ELR (cell line): Measurements from ENCODE around the gene MAML2.
"Not testable (repeated sequence)": the region's sequence is repeated elsewhere in the genome, so short reads cannot be mapped to it uniquely, and the experiment has no call there.

Experiments used
- DNase-seq: peaks from one replicate; pipeline ENCODE4 v3.0.0-alpha.2; 2015; ENCODE audit warnings: low read depth

MAML2 gene

DNA sequence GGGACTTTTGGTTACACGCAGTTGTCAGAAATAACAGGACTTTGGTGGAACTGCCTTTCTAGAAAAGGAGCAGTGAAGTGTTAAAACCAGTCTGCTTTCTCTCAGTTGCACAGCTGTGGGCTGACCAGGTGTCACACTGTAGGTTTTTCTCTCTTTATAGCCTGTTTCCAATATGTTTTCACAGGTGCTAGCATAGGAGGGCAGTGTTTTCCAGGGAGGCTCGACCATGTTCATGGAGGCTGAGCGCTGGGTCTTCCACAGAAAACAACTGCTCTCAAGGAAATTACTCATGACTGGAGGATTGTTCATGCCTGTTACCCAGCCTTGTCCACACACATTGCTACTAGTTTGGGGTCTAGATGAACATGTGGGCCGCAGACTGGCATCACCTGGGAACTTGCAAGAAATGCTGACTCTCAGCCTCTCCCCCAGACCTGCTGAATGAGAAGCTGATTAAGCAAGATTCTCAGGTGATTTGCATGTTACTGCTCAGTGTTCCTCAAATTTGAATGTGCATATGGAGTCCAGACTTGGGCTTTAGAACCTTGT lies 157.7 kb downstream of the MAML2 start:
- no peak for DNase-seq

DNA sequence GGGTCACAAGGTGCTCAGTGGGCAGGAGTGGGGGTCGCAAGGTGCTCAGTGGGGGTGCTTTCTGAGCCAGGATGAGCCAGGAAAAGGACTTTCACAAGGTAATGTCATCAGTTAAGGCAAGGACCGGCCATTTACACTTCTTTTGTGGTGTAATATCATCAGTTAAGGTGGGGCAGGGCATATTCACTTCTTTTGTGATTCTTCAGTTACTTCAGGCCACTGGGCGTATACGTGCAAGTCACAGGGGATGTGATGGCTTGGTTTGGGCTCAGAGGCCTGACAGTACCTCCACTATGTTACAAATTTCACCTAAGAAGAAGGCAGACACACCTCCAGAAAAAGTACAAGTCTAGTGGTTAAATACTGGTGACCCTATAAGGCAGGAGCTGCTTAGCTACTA lies 162.1 kb downstream of the MAML2 start:
- not testable (repeated sequence) for DNase-seq

DNA sequence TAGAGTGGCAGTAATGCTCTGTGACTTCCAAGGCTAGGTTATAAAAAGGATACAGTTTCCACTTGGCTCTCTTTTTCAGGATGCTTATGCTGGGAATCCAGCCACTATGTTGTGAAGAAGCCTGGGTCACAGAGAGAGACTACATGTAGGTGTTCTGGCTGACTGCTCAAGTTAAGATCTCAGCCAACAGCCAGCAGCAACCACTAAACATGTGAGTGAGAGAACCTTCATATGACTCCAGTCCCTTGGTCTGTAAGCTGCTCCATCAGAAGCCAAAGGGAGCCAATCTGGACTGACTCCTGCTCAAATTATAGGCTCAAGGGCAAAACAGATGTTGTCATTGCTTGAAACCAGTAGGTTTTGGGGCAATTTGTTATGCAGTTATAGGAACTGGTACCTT lies 162.7 kb downstream of the MAML2 start:
- DNase-seq, result no peak

DNA sequence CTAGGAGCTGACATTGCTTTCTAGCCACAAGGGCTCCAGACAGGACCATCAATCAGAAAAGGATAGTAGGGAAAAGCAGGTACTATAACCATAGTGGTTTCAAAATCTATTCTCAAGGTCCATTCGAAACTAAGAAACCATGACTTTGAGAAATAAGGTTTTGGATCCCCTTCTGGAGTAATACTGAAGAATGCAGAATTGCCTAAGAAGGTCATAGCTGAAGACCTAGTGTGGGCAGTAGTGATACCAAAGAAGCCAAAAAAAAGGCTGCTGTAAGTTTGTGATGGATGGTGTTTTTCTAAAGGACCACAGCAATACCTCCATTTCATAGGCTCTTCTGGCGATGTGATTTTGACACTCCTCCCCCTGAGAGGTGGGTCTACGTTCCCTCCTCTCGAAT lies 163.1 kb downstream of the MAML2 start:
- DNase-seq, result no peak

DNA sequence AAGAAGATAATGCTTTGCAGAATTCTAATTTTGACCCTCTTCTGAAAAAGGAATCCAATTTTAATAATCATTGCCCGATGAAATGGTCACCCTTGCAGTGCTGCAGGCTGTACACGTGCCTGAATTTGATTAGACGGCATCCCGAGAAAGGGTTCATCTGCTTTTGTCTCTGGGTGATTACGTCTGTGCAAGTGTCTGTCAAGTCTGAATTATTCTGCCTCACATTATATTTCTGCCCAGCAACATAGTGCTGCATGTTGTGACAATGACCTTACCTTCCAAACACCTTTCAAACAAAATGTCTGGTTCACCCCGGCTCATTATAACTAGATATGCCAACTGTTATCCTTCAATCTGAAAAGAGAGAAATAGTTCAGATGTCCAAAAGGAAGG lies 164.1 kb downstream of the MAML2 start:
- DNase-seq, result no peak

DNA sequence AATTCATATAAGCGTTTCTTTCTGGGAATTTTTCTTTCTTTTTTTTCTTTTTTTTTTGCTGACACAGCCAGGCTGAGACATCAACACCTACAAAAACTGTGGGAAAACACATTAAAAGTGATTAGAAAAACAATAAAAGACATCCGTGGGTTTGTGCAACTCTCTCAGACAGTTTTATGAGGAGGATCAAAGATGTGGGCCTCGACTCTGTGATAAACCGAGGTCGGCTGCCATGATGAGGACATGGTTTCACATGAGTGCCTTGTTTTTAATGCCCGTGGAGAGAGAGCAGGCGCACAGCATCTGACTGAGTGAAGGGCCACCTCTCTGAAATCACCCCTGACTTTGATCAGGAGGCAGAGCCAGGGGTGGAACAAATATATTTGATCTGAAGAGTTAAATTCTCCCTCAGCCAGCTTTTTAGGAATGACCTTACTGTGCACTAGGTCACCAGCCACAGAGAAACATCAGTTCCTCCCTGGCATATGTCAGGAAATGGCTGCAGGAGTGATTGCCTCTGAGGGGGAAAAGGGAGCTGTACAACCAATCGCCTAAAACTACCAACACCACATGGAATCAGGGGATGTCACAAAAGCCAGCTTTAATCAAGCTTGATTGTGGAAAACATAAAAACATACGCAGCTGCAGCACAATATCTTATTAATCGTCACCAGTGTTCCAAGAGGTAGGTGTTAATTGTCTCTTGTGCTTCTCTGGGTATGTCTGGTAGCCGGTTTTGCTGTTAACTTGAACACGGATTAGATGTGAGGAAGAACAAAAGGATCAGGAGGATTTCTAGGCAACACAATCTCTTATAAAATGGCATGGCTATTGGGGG lies 164.7 kb downstream of the MAML2 start:
- no peak for DNase-seq

DNA sequence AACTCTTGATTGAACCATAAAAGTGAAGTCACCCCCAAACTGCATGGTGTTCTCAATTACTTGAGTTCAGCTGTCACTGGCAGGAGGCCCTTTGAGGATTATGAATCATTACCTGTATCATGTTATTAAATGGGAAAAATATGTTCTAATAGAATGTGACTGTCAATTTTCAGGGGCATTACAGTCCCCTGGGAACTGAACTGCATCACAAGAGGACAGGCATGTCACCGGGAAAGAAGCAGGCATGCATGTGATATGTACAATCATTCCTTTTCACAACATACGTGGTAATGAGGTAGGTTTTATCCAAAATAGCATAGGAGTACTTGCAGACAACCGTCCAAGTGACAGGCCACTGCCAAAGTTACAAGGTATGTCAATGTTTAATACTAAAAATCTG lies 165.8 kb downstream of the MAML2 start:
- no peak for DNase-seq

DNA sequence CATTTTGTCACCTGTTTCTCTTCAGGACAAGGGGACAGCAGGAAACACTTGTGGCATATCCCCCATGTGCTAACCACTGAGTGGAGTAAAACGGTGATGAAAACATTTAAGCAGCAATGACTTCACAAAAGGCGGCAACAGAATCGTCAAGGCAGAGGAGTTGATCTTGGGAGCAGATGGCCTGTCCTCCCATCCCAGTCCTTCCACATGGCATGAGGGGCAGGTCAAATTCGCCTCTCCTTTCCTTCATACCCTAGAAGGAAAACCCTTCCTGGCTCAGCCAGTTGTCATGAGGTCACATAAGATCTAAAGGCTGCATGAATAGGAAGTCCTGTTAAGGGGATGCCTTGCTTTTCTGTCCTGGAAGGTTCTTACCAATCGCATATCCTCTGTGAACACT lies 169.1 kb downstream of the MAML2 start:
- DNase-seq, result no peak

DNA sequence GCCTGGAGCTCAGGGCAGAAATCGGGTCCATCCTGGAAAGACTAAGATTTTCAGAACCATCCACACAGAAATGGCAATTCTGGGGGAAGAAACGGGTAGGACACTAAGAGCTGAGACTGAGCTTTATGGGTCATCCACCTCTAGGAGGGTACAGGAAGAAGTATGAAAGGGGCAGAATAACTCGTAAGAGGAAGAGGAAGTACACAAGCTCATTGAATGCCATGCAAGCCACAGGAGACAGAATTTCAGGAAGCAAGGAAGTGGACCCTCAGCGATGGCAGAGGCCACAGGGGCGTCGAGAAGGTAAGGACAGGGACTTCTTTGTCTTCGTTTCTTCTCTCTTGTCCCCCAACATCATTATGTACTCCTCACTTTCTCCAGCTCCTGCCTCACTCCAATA lies 169.6 kb downstream of the MAML2 start:
- DNase-seq, result no peak

DNA sequence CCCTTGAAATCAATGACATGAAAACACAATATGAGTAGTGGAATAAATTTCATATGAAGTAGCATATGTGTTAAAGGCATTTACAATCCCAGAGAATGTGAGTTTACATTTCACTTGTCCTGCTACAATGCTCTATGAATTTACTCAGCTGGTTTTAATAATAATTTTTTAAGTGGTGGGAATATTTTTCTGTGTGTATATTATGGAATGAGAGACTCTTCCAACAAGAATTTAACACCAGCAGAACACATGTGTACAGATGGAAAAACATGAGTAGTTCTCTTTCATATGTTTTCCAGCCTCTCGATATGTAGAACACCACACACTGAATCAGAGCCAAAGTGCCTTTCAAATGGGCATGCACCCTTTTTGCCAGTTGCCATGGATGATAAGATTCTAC lies 170.4 kb downstream of the MAML2 start:
- DNase-seq, result no peak

DNA sequence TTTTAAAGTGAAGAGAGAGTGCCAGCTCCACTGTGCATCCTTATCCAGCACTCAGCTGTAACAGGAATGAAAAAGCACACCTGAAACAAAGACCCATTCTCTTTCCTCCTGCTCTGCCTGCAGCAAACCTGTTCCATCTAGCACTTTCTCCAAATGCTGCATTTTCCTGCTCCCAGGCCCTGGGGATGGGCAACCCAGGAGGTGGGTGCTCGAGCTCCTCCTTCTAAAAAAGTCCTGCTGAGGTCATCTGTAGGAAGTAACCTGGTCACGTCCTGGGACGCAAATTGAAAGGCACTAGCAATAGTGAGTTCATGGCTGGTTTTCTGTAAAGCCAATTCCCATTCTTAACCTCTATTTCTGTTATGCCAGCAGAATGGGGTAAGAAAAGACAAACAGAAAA lies 173.7 kb downstream of the MAML2 start:
- DNase-seq, result peak; percentile 28

DNA sequence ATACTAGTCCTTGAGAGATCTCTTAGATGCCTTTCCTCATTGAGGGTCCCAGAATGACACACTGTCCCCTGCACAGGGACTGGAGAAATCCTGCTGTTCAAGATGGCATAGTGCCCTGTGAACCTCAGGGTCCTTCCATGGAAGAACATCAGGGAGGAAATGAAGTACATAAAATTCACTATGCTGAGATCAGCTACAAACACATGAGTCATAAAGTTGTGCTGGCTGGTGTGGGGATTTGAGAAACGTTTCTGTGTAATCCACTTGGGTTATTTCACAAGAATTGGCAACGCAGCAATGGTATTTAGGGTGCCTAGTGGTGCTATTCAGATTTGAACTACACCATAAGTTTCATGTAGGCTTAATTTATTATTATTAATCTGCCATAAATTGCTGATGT lies 174.4 kb downstream of the MAML2 start:
- DNase-seq, result peak; percentile 86

DNA sequence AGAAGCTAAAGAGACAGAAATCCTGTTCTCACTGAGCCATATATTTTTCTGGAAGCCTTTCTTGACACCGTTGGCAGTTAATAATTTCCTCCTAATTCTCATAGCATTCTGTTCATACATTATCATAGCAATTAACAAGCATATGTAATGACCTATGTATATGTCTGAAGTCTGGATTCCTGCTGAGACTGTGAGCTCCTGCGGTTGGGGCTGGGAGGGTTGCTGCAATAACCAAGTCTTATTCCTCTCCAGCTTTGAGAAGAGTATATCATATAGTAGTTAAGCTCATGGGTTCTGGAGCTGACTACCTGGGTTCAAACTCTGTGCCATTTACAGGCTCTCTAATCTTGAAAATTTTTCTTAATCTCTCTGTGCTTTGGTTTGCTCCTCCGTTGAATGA lies 175.2 kb downstream of the MAML2 start:
- DNase-seq, result no peak

DNA sequence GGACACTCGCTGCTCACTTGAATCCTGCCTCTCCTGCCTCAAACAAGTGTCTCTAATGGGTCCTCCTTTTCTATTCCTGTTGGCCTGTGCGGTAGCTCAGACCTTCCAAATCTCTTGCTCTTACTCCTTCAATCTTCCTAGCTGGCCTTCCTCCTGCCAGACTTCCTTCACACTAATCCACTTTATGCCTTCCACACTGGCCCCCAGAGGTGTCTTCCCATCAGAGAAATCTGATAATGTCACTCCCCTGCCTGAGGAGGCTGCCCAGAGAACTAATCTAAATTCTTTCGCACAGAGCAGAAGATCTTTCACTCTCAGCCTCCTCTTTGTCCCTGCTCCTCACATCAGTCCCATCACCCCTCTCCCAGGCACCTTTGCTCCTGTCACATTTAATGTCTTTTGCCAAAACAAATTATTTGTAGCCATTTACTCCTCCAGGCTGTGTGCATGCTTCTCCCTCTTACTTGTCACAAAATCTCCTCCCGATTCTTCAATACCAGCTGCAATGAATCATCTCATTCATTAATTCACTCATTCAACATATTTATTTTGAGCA lies 175.7 kb downstream of the MAML2 start:
- no peak for DNase-seq

DNA sequence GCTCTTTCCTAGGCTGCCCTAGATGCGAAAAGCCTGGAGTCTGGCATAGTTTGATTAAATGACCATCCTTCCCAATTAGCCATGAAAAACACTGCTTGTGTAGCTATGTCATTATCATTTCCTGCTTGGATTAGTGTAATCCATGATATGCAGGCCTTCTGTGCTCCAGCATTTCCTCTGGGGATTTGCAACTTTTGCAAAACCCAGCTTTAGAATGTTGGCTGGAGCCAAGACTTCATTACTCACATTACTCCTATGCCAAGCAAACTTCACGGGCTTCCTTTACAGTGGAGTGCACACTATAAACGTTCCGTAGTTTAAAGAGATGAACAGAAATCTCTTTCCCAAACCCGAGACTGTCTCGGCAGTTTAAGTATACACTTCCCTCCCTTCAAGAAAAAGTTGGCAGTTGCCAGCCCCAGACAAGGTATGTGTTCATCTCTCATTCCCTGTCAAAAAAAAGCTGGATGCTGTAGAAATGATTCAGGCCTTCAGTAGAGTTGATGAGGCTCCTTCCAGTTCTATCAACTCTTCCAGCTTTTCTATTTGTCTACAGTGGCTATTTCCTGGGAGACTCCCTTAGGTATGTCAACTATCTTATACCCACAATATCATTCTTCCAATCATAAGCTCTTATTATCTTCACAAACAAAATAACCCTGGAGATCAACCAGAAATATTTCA lies 180.0 kb downstream of the MAML2 start:
- peak; percentile 80 for DNase-seq

DNA sequence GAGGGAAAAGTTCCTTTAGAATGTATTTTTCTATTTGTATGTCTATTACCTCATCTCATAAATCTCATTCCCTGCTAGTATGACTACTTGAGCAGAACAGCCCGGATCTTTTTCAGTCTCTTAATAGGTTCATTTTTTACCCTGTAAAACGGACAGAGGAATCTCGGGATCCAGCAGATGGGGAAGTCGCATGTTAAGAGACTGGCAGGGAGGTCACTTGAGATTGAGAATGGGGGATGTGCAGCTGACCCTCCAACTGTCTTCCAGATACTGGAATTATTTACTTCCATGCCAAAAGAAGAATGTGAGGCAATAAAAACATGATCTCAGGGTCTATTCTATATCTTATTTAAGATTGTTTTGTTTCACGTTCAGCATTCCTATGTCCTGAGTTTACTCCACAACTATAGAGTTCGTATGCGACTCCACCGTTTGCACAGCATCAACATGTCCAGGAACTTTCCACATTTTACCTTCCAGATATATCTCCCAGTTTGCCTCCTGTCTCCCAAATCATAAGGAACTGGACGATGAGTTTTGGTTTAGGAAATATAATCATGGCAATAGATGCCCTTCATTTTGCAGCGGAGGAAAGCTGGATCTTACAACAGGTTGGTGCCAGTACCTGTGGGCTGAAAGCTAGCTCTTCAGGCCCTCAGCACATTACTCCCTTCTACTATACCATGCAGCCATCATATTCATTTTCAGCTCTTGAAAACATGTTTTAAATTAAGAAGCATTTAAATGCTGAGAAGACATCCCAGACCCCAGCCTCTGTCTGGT lies 181.5 kb downstream of the MAML2 start:
- DNase-seq, result peak; percentile 53

DNA sequence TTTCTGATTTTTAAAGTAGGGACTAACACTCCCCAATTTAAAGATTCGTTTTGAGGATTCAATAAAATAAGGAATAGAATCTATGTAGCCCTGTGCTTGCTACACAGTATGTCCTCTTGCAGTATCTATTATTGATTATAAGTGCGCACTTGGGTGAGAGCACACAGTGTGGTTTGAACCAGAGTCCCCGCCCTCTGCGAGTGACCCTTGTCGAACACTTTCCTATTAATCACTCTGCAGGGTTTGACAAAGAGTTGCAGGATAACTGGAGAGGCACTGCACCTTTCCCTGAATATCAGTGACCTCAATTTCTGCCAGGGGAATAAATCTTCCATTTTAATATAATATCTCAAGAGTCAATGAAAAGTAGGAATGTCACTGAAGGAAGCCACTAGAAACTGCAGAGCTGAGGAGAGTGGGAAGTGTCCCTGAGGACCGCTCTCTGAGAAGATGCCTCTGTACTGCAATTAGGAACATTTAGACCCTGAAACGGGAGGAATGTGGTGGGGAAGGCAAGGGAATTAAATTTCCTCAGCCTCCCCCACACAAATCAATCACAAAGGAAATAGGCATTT lies 182.2 kb downstream of the MAML2 start:
- DNase-seq, result no peak

DNA sequence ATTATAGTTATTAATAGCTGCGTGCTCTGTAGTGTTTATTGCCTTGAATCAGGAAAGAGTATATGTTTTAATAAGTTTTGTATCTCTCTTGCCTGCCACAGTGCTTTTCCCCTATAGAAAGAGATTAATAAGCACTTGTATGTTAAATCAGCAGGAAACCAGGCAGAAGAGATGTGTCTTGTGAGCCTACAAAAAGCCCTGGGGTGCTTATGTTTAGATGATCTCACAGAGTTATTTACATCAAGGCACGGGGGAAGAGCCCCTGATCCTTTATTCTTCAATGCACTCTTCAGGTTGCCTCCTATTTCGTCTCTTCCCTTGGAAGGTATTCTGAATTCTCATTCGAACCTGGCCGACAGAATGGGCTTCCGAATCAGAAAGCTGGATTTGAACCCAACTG lies 183.0 kb downstream of the MAML2 start:
- peak; percentile 36 for DNase-seq

DNA sequence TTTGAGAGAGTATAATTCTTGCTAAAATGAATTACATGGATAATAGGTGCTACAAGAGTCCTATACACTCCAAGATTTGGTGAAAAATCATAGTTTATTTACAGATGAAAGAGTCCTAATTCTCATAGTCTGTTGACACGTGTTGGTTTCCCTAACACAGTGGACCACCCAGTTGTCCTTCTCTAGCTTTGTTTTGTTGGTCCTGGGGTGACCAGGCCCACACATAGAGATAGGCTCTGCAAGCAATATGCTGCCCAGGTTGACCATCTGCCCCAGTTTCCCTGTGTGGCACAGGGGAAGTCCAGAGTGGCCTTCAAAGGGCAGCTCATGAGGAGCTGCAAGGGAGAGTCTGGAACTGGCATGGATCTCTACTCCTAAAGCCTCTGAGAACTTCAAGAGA lies 184.9 kb downstream of the MAML2 start:
- no peak for DNase-seq

DNA sequence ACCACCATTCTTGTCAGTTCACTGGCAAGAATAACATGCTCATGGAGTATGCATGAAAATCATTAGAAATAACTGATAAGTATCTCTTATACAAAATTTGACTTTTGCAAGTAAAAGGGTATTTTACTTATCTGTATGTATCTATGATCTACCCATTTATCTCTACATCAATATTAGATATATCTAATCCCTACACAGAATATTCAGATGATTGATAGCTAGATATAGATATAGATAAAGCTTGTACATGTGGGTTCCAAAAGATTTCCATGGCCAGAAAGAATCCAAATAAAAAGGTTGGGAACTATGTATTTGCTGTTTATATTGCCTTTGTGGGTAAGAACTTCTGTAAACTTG lies 185.5 kb downstream of the MAML2 start:
- no peak for DNase-seq

DNA sequence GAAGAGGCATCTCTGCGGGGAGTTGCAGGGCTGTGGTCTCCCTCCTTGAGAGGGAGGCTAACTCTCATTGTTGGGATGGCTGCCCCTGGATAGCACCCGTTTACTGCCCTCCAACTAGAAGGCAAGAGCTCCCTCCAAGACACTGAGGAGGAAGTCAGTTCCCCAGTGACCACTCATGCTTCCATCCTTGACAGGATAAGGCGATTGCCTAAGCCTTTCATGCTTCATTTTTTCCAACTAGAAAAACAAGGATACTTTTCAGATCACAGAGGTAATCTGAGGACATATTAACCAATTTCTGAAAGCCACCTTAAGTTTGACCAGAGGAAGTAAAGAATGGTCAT lies 186.6 kb downstream of the MAML2 start:
- DNase-seq, result no peak
